ENCODE measurements around the gene MYO9B. TPM values are rescaled to one million over a fixed set of nuclear protein-coding genes. Genes with fewer than 3 reads are reported as not detected.

Gene MYO9B
- total RNA-seq, 1 donor from 2014 or later, result 24.1 TPM

Other genes with a start within 250 kb of the MYO9B start
- 39.0 TPM for gene SIN3B, start 246.4 kb upstream of the MYO9B start, total RNA-seq
- 1.3 TPM for gene F2RL3, start 186.8 kb upstream of the MYO9B start, total RNA-seq
- 6.2 TPM for gene CPAMD8, start 49.0 kb upstream of the MYO9B start, total RNA-seq
- gene HAUS8, start 325 bp upstream of the MYO9B start, total RNA-seq, result 5.1 TPM
- 21.7 TPM for gene USE1, start 139.6 kb downstream of the MYO9B start, total RNA-seq
- gene OCEL1, start 150.4 kb downstream of the MYO9B start, total RNA-seq, result 5.3 TPM
- 35.0 TPM for gene NR2F6, start 170.1 kb downstream of the MYO9B start, total RNA-seq
- gene USHBP1, start 189.0 kb downstream of the MYO9B start, total RNA-seq, result 12.3 TPM
- 70.7 TPM for gene BABAM1, start 191.7 kb downstream of the MYO9B start, total RNA-seq
- 0.62 TPM for gene ANKLE1, start 206.1 kb downstream of the MYO9B start, total RNA-seq
- gene ABHD8, start 227.6 kb downstream of the MYO9B start, total RNA-seq, result 15.6 TPM
- 38.9 TPM for gene MRPL34, start 230.1 kb downstream of the MYO9B start, total RNA-seq
- gene DDA1, start 233.8 kb downstream of the MYO9B start, total RNA-seq, result 7.6 TPM

Measured in tongue (tissue), 1 donor.